ENCODE results near the gene CYP4F22.

DNA sequence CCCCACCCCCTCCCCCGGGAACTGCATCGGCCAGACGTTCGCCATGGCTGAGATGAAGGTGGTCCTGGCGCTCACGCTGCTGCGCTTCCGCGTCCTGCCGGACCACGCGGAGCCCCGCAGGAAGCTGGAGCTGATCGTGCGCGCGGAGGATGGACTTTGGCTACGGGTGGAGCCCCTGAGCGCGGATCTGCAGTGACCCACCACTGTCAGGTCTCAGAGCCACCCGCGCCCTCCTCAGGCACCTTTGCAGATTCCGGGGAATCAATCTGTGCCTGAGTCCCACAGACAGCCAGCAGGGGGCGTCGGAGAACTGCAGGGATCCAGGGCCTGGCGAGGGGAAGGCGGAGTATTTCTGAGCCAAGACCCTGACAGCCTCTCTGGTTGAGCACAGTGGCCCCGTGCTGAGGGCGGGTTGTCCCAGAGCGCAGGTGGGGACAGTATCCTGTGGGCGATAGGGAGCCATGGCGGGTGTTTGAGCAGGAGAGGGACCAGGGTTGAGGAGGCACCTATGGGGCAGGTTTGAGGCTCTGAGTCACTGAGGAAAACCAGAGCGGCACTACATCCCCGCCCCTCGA lies 76.3 kb downstream of the CYP4F22 start:
- TF ChIP-seq POLR2A (IDR thresholded peaks at IDR 0.05) = peak; percentile 10
- TF ChIP-seq, protein P1, sequence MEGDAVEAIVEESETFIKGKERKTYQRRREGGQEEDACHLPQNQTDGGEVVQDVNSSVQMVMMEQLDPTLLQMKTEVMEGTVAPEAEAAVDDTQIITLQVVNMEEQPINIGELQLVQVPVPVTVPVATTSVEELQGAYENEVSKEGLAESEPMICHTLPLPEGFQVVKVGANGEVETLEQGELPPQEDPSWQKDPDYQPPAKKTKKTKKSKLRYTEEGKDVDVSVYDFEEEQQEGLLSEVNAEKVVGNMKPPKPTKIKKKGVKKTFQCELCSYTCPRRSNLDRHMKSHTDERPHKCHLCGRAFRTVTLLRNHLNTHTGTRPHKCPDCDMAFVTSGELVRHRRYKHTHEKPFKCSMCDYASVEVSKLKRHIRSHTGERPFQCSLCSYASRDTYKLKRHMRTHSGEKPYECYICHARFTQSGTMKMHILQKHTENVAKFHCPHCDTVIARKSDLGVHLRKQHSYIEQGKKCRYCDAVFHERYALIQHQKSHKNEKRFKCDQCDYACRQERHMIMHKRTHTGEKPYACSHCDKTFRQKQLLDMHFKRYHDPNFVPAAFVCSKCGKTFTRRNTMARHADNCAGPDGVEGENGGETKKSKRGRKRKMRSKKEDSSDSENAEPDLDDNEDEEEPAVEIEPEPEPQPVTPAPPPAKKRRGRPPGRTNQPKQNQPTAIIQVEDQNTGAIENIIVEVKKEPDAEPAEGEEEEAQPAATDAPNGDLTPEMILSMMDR (IDR thresholded peaks at IDR 0.05) = peak; percentile 74 to 94 (median 84)

Measured in prostate gland (tissue), 2 donors.